ENCODE data around the gene SELPLG.

GRCh38 chr12:108668542-108668941 lies 34.8 kb upstream of the SELPLG start:
- no peak for TF ChIP-seq FOS (IDR thresholded peaks at IDR 0.05; ENCODE audit: low read depth, low read length)
- TF ChIP-seq CTCF (conservative IDR thresholded peaks at IDR 0.05; ENCODE audit: low read depth, low read length), result no peak

All from IMR-90 (cell line).